AG08396 (cell line): Measurements from ENCODE around the gene MKS1.

Experiments
- DNase-seq: peaks from one replicate; pipeline ENCODE4 v3.0.0; 2012; ENCODE audit warnings: low spot score, mixed read lengths

The MKS1 gene

DNA sequence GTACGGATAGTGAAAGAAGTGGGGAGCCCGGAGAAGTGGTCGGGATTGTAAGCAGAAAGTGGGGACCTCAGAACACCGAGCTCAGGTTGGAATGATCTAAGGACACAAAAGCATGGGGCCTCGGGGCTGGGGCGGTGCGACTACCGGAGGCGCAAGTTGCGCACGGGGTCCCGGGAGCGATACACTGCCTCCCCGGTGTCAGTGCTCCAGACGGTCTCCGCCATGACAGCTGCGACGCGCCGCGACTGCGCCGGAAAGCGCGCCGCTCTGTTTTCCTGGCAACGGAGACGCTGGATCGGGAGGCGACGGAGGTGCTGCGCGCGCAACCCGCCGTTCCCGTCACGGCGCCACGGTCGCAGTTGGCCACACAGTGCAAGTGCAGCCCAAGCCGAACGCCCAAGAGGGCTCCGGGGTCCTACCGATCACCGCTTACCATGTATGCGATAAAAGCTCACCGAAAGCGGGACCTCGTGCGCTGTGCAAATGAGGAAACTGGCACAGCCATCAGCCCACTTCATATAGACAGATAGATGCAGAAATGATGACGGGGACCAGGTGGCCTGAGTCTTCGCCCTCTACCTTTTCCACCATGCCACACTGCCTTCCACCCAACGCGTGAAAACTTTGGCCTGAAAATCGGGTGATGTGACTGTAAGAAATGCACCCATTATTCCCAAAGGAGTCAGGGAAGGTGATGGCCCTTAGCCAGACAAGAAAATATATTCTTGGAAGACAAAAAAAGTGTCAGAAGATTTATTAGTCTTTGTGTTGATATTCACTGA lies at the start of gene MKS1:
Gene MKS1, minus strand, starts transcription at position 249 of the 782 bp plus-strand sequence. Its CDS starts 25 bp downstream, at position 224.
- DNase-seq = peak; percentile 99

- DNase-seq = no peak
These were observed 49.3 kb upstream of the MKS1 start for GRCh38 chr17:58268326-58268725.

GRCh38 chr17:58267347-58268324 lies 48.6 kb upstream of the MKS1 start:
- DNase-seq = no peak

DNA sequence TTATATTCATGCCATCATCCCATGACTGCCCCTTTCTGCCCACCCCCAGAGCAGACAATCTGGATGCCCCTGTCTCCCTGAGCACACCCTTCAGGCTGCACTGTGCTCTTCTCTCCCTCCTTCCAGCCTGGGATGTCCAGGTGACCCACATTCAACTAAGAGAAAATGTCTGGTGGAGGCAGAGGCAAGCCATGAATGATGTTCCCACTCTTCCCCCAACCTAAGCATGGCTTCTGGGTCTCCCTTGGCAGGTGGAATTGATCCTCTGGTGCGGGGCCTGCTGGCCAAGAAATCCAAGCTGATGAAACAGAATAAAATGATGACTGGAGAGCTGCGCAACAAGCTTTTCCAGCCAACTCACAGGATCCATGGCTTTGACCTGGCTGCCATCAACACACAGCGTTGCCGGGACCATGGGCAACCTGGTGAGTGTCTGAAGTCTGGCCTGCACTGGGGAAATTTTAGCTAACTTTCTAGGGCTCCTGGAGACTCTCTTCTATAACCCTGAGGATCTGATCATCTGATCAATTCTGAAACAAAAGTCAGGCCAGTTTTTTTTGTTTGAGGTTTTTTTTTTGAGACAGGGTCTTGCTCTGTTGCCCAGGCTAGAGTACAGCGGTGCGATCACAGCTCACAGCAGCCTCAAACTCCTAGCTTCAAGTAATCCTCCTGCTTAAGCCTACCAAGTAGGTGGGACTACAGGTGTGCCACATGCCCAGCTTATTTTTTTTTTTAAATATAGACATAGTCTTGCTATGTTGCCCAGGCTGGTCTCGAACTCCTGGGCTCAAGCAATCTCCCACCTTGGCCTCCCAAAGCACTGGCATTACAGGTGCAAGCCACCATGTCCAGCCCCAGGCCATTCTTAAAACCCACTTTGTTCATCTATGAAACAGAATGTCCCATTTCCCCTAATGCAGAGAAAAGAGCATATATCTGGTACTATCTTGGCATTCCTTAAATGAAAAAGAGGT lies 47.1 kb upstream of the MKS1 start:
- no peak for DNase-seq

GRCh38 chr17:58265271-58265670 lies 46.2 kb upstream of the MKS1 start:
- DNase-seq = no peak

GRCh38 chr17:58264407-58265103 lies 45.5 kb upstream of the MKS1 start:
- no peak for DNase-seq

DNA sequence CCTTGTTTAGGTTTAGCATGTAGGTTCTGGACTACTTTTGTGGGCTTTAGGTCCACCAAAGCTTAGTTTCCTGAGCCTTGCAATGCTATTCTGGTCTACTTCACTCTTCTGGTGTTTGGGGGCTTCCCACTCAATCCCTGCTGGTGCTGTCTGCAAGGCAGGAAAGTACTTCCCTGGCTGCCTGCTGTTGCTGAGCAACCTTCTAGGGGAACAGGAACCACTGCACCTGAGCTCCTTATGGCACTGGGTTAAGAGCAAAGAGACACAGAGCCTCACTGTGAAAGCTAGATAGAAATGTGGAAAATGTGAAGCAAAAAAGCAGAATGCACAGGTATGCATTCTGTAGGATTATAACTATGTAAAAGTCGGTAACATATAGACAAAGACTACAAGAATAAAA lies 44.7 kb upstream of the MKS1 start:
- DNase-seq = no peak

DNA sequence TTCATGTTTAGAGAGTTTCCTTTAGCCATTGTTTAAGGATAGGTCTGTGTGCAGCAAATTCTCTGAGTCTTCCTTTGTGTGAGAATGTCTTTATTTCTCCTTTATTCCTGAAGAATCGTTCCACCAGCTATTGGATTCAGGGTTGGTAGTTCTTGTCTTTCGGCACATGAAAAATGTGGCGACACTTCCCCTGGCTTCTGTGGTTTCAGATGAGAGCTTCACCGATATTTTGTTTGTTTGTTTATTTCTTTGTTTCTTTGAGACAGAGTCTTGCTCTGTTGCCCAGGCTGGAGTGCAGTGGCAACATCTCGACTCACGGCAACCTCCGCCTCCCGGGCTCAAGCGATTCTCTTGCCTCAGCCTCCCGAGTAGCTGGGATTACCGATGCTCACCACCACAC lies 43.1 kb upstream of the MKS1 start:
- no peak for DNase-seq

- no peak for DNase-seq
These were observed 35.7 kb upstream of the MKS1 start for GRCh38 chr17:58254803-58255202.

GRCh38 chr17:58253082-58253481 lies 34.0 kb upstream of the MKS1 start:
- no peak for DNase-seq

- no peak for DNase-seq
These were observed 33.1 kb upstream of the MKS1 start for GRCh38 chr17:58252141-58252540.

GRCh38 chr17:58250344-58251011 lies 31.4 kb upstream of the MKS1 start:
- DNase-seq = no peak

GRCh38 chr17:58249270-58250133 lies 30.4 kb upstream of the MKS1 start:
- peak; percentile 95 for DNase-seq

- no peak for DNase-seq
These were observed 29.9 kb upstream of the MKS1 start for GRCh38 chr17:58248955-58249269.

GRCh38 chr17:58247511-58248363 lies 28.7 kb upstream of the MKS1 start:
- no peak for DNase-seq

- DNase-seq = no peak
These were observed 27.7 kb upstream of the MKS1 start for GRCh38 chr17:58246781-58247180.

DNA sequence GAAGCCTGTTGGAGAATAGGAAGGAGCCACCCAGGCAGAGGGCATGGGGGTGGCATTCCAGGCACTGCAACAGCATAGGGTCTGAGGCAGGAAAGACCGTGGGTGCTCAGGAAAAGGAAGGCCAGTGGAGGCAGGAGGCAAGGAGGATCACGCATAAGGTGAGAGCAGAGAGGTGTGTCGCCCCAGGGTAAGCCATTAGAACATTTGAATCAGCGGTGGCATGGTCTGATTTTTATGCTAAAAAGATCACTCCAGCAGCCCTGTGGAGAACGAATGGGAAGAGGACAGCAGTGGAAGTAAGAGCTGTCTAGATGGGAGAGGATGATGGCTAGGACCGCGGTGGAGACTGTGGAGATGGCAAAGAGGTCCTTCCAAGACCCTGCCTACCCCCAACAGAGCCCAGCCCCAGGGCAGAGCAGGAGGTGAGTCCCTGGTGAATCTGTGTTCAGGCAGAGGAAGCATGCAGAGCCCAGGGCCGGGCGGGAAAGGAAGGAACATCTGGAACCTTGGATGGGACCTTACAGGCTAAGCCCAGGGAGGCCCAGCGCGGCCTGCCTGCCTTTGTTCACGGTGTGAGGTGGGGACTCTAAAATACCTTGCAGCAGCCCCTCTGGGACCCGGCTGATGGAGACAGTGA lies 27.2 kb upstream of the MKS1 start:
- DNase-seq = no peak

- DNase-seq = no peak
These were observed 26.5 kb upstream of the MKS1 start for GRCh38 chr17:58245428-58246103.
